Breast epithelium (tissue), 4 donors: ENCODE measurements around the gene TALDO1. TPM values are rescaled to one million over a fixed set of nuclear protein-coding genes. Genes with fewer than 3 reads are reported as not detected.

ENCODE experiments used
- DNase-seq, 2 donors: peaks; one replicate each; pipeline ENCODE4 v3.0.0-alpha.2; 2019; ENCODE audit warnings: low spot score in 2 of 2
- H3K27ac ChIP-seq, 2 donors: fragments of 200-600 bp; sonication (generic) in 1 of 2; one replicate each; pipeline ENCODE4 v1.5.1; 2016 to 2019; ENCODE audit warnings: mild to moderate bottlenecking in 1 of 2
- H3K27me3 ChIP-seq, 2 donors: fragments of 200-600 bp; sonication (generic) in 1 of 2; one replicate each; pipeline versions ENCODE4 v1.5.1 to v1.6.0; 2017 to 2019; ENCODE audit warnings: control low read depth in 1 of 2, mild to moderate bottlenecking in 1 of 2
- H3K36me3 ChIP-seq: fragments of 200-600 bp; one replicate; pipeline ENCODE4 v1.5.1; 2019
- H3K4me1 ChIP-seq, 2 donors: fragments of 200-600 bp; sonication (generic); one replicate each; pipeline ENCODE4 v1.5.1; 2016 to 2019; ENCODE audit warnings: control low read depth in 1 of 2
- H3K4me3 ChIP-seq, 3 donors: fragments of 200-600 bp; sonication (generic); 1 replicate in 2 of 3; 2 replicates in 1 of 3; pipeline ENCODE4 v1.5.1; 2016 to 2019; ENCODE audit warnings: mild to moderate bottlenecking in 3 of 3, moderate library complexity in 2 of 3
- H3K9me3 ChIP-seq, 2 donors: fragments of 200-600 bp; sonication (generic) in 1 of 2; one replicate each; pipeline ENCODE4 v1.5.1; 2016 to 2019; ENCODE audit warnings: control low read depth in 1 of 2
- POLR2A ChIP-seq: fragments of 450-650 bp; IDR thresholded peaks from one replicate; pipeline ENCODE4 v1.6.1; 2016; ENCODE audit warnings: antibody characterized with exemption, mild to moderate bottlenecking, moderate library complexity
- POLR2AphosphoS5 ChIP-seq, 3 donors: sonication (generic); formaldehyde crosslinking; IDR thresholded peaks; one replicate each; pipeline ENCODE4 v1.6.1; 2017; ENCODE audit warnings: antibody characterized with exemption in 3 of 3
- intact Hi-C: fragments of 100-400 bp; cut with DNase I; formaldehyde crosslinking; loops from one replicate; pipeline ENCODE4 v1.15.1; 2023; ENCODE audit warnings: low total_unique reads
- total RNA-seq, 3 donors: library from RNA; depleted of rRNA; stranded (reverse); fragments of >200 nt; gene quantifications; one replicate each; pipeline ENCODE4 v1.1.0, GENCODE V29; 2016
- TF ChIP-seq, protein P1 (sequence below), 3 donors: fragments of 450-650 bp; IDR thresholded peaks; one replicate each; pipeline ENCODE4 v1.5.1; 2016 to 2017; ENCODE audit warnings: antibody characterized with exemption in 3 of 3, mild to moderate bottlenecking in 3 of 3, moderate library complexity in 3 of 3

TALDO1 gene
- total RNA-seq, 3 donors from 2014 or later: 137 to 239 (median 141) TPM

DNA sequence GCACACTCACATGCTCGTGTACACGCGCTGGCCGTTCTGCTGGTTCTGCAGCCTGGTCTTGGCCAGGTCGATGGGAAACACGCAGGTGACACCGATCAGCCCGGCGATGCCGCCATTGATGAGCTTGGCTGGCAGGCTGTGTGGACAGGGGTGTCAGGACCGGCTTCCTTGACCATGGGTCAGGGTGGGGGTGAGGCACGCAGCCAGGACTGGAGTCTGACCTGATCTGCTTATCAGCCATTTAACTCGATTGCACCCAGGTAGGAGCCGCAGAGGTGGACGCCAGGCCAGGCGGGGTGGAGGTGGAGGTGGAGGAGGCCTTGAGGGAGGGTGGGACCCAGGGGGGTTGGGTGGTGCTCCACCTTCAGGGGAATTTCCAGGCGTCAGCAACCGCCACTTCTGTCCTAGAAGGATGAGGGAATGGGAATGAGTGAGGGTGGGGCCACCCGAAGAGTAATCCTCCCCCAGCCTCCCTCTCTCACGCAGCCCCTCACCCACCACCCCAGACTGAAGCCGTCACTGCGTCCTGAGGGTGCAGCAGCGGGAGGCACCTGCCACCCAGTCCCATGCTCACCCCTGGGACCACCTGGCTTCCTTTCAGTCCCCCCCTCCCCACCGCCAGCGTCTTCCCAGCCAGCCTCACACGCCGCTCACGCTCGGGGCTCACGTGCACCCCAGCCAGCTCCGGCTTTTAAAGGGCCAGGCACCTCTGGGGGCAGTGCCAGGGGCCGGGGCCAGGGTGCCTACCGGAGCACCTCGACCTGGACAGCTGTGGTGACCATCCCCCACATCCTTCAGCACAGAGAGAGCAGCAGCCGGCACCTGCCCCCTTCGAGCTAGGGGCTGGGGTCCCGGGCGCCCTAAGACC, 47.7 kb downstream of the TALDO1 start:
- no peak for DNase-seq
- no peak for TF ChIP-seq POLR2AphosphoS5 (IDR thresholded peaks at IDR 0.05)
- TF ChIP-seq, protein P1, sequence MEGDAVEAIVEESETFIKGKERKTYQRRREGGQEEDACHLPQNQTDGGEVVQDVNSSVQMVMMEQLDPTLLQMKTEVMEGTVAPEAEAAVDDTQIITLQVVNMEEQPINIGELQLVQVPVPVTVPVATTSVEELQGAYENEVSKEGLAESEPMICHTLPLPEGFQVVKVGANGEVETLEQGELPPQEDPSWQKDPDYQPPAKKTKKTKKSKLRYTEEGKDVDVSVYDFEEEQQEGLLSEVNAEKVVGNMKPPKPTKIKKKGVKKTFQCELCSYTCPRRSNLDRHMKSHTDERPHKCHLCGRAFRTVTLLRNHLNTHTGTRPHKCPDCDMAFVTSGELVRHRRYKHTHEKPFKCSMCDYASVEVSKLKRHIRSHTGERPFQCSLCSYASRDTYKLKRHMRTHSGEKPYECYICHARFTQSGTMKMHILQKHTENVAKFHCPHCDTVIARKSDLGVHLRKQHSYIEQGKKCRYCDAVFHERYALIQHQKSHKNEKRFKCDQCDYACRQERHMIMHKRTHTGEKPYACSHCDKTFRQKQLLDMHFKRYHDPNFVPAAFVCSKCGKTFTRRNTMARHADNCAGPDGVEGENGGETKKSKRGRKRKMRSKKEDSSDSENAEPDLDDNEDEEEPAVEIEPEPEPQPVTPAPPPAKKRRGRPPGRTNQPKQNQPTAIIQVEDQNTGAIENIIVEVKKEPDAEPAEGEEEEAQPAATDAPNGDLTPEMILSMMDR (IDR thresholded peaks at IDR 0.05): no peak
- Histone ChIP-seq H3K9me3 (no peaks in the 10 kb centered on the region), H3K4me1 (peaks cover 10 to 14% of the 10 kb centered on the region in 2 donors), H3K4me3 (peak overlapping the region; percentile 62 to 82 (median 79)), H3K27ac (peak overlapping the region; percentile 86 to 87), H3K27me3 (peaks cover 0 to under 1% of the 10 kb centered on the region in 2 donors), H3K36me3 (no peaks in the 10 kb centered on the region)
- intact Hi-C loops: no loop called here

DNA sequence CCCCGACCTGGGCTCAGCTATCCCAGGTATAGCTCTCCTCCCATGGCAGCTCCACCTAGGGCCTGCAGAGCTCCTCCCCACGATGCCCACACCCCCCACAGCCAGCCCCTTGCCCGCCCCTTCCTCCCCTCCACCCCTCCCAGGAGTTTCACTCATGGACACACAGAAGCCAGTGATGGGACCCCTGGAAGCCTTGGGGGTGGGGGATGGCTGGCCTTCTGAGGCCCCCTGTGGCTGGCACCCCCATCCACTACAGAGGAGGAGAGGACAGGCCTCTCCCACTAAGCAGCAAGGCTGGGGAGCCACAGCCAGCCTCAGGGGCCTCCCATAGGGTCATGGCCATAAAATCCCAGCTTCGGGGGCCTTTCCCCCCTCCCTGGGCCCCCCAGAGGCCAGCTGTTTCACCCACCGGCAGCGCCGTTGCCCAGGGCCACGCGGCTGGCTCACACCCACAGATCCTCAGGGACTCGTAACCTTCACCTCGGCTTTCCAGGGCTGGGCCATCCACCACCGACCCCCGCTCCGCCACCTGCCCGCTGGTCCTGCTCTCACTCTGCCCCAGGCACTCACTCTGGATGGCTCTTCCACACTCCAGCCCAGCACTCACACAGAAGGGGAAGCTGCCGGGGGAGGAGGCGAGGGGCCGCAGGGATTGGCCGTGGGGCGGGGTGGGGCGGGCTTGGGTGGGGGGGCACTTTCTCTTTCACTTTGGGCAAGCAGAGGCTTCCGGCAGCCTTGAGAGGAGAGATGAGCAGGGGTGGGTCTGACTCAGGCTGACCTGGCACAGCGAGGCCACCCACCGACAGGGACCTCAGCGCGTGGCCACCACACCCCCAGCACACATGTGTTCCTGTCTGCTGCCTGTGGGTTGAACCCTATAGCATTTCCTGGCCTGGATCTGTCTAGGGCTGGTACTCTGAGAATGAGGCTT, 48.6 kb downstream of the TALDO1 start:
- peaks cover 10 to 14% of the 10 kb centered on the region in 2 donors for H3K4me1 ChIP-seq
- TF ChIP-seq POLR2A: no peak
- TF ChIP-seq, protein P1 (IDR thresholded peaks at IDR 0.05): no peak
- TF ChIP-seq POLR2AphosphoS5 (IDR thresholded peaks at IDR 0.05): no peak
- peak overlapping the region; percentile 62 to 82 (median 79) for H3K4me3 ChIP-seq
- H3K27me3 ChIP-seq: no peaks in the 10 kb centered on the region
- peak overlapping the region; percentile 86 to 87 for H3K27ac ChIP-seq
- no peaks in the 10 kb centered on the region for H3K9me3 ChIP-seq
- no peaks in the 10 kb centered on the region for H3K36me3 ChIP-seq
- intact Hi-C loops: no loop called here
- peak in 1 of 2 donors; percentile 61 for DNase-seq

DNA sequence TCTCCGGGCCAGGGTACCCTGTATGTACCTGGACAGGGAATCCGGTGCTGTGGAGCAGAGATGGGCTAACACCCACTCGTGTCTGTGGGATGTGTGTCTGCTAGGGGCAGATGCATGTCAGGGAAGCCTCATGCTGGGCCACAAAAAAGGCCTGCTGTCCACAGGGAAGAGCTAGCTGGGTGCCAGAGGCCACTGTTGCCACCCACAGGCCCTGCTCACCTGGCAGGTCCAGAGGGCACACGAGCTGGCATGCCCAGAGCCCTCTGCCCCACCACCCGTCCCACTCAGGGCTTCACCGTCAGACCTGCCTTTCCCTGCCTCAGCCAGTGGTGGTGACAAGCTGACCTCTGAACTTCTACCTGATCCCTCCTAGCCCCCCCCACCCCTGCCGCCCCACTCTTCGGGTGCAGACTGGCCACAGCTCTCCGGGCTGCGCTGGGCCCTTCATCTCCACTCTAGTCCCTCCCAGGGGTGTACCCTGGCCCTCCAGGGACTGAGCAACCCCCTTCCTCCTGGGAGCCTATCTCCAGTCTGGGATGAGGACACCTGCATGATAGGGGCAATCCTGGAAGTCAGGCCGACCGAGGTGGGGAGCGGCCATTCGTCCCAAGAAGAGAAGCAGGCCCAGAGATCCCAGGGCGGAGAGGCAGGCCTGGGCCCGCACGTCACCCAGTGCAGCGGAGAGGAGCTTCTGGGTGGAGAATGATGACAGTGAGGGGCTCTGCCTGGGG, 49.5 kb downstream of the TALDO1 start:
- TF ChIP-seq, protein P1 (IDR thresholded peaks at IDR 0.05): no peak
- no peak for TF ChIP-seq POLR2AphosphoS5 (IDR thresholded peaks at IDR 0.05)
- no peak for TF ChIP-seq POLR2A
- Histone ChIP-seq H3K4me1 (peaks cover 10 to 14% of the 10 kb centered on the region in 2 donors), H3K27me3 (no peaks in the 10 kb centered on the region), H3K9me3 (no peaks in the 10 kb centered on the region), H3K27ac (peak overlapping the region; percentile 86 to 87), H3K4me3 (peak overlapping the region; percentile 62 to 82 (median 79)), H3K36me3 (no peaks in the 10 kb centered on the region)
- intact Hi-C loops: no loop called here
- DNase-seq: no peak

DNA sequence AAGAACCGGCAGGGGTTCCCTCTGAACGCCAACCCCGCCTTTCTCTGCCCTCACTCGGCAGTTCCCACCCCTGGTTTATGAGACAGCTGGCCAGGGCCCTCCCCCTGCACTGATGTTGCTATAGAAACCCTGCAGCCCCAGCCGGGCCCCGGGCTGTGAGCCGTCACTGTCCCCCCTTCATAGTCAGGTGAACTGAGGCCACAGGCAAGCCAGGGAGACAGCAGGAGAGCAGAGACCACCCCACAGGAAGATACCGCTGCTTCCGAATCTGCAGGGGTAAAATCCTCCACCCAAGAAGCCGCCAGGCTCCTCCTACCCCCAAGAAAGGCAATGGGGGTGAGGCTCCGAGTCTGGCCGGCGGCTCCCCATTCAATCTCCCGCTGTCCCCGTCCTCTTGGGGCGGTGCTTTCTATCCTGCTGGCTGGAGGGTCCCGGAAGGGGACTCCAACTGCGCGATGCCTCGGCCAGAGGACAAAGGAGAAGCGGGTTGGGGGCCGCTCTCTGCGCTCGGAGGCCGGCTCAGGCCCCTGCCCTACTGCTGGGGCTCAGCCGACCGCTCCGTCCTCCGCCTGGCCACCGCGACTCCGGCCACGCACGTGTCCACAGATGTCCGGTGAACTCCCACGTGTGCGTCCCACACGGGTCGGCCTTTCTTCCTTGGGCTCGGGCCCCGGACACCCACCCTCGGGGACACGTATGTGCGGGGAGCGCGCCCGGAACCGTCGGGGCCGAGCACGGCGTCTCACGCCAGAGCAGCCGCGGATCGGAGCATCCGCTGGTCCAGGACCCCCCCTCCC, 50.2 kb downstream of the TALDO1 start:
- intact Hi-C loops: no loop called here
- Histone ChIP-seq H3K36me3 (no peaks in the 10 kb centered on the region), H3K4me3 (peak overlapping the region; percentile 62 to 82 (median 79)), H3K9me3 (no peaks in the 10 kb centered on the region), H3K27ac (peak overlapping the region; percentile 86 to 87), H3K4me1 (peaks cover 10 to 14% of the 10 kb centered on the region in 2 donors), H3K27me3 (no peaks in the 10 kb centered on the region)
- TF ChIP-seq, protein P1 (IDR thresholded peaks at IDR 0.05): no peak
- peak in 1 of 3 donors; percentile 60 for TF ChIP-seq POLR2AphosphoS5 (IDR thresholded peaks at IDR 0.05)
- DNase-seq: no peak
